Ovary (tissue), 3 donors: ENCODE data around the gene FBXO46.

ENCODE experiments used
- CTCF ChIP-seq, 3 donors: fragments of 450-650 bp in 2 of 3; fragments of 200-600 bp in 1 of 3; IDR thresholded peaks; one replicate each; pipeline versions ENCODE4 v1.5.1 to v1.8.0; 2016 to 2022; ENCODE audit warnings: antibody characterized with exemption in 3 of 3, mild to moderate bottlenecking in 1 of 3
- EP300 ChIP-seq: sonication (generic); formaldehyde crosslinking; IDR thresholded peaks from one replicate; pipeline ENCODE4 v1.6.1; 2017; ENCODE audit warnings: antibody characterized with exemption
- donor health status: DM: no; HTN: no; CAD: no.

- TF ChIP-seq CTCF (IDR thresholded peaks at IDR 0.05) (no peak), EP300 (no peak)
These were observed 42.2 kb upstream of the FBXO46 start for GRCh38 chr19:45772912-45773311.
